HCT116 (cell line): ENCODE data around the gene DUS4L. TPM values are rescaled to one million over a fixed set of nuclear protein-coding genes. Genes with fewer than 3 reads are reported as not detected.

ENCODE experiments used
- ATAC-seq: fragments of 200-7000 bp; cut with Tn5 transposase; 2 replicates; pipeline ENCODE4 v1.9.1; 2020; ENCODE audit warnings: mild to moderate bottlenecking, moderate library complexity
- BruUV-seq: library from RNA; stranded (reverse); fragments of 400-500 nt; replicated peaks from 2 replicates; lab custom pipeline; 2021; lab: Mats Ljungman, UMichigan
- CTCF ChIA-PET: fragments of 300-600 bp; sonication (Branson Sonifier 250); formaldehyde crosslinking; loops from one replicate; lab custom pipeline; 2021; ENCODE audit warnings: antibody characterized with exemption; lab: Charles Lee
- POLR2A ChIA-PET: fragments of 300-600, 350-600 bp; sonication (Branson Sonifier 250); formaldehyde crosslinking; loops from one replicate; lab custom pipeline; 2021; ENCODE audit warnings: antibody characterized with exemption; lab: Charles Lee
- RAD21 ChIA-PET, 2 experiments: fragments of 300-600 bp; sonication (Branson Sonifier 250); formaldehyde crosslinking; loops; one replicate each; lab custom pipeline; 2023; ENCODE audit warnings: low total read pairs in 2 of 2; ENCODE audit not compliant: uncharacterized antibody in 2 of 2, unreplicated experiment in 2 of 2, low non-redundant PET in 1 of 2; lab: Charles Lee
- DNase-seq: peaks from one replicate; pipeline ENCODE4 v3.0.0-alpha.2; 2010; ENCODE audit warnings: low read depth, low spot score
- H2AFZ ChIP-seq: fragments of 200-600 bp; shearing (Covaris generic), sonication (generic); 2 replicates; pipeline ENCODE4 v1.6.1; 2017; ENCODE audit warnings: low read depth, mixed run types, mixed read lengths, antibody characterized with exemption, low read length; ENCODE audit not compliant: poor library complexity, severe bottlenecking
- H3K27ac ChIP-seq: 2 replicates; pipeline ENCODE4 v1.5.1; 2012; ENCODE audit warnings: low read depth, low read length
- H3K27me3 ChIP-seq: fragments of 200-600 bp; sonication (generic); 2 replicates; pipeline ENCODE4 v1.6.1; 2016; ENCODE audit warnings: mixed run types, low read length, mixed read lengths; ENCODE audit not compliant: insufficient read depth
- H3K36me3 ChIP-seq, 2 experiments: fragments of 200-500 bp in 1 of 2; fragments of 200-600 bp in 1 of 2; sonication (Bioruptor generic) in 1 of 2; sonication (generic) in 1 of 2; 2 replicates each; pipeline versions ENCODE4 v1.5.1 to v1.6.1; 2014 to 2016; ENCODE audit warnings: low read length in 2 of 2, inconsistent platforms in 1 of 2, mixed read lengths in 1 of 2, mixed run types in 1 of 2; ENCODE audit not compliant: insufficient read depth in 2 of 2, control insufficient read depth in 1 of 2
- H3K4me1 ChIP-seq, 2 experiments: fragments of 200-600 bp in 1 of 2; sonication (generic) in 1 of 2; 2 replicates each; pipeline versions ENCODE4 v1.5.1 to v1.6.1; 2012 to 2017; ENCODE audit warnings: low read length in 2 of 2, inconsistent platforms in 1 of 2, mild to moderate bottlenecking in 1 of 2, mixed read lengths in 1 of 2, mixed run types in 1 of 2, moderate library complexity in 1 of 2; ENCODE audit not compliant: insufficient read depth in 2 of 2, control insufficient read depth in 1 of 2
- H3K4me2 ChIP-seq: fragments of 200-600 bp; sonication (generic); 2 replicates; pipeline ENCODE4 v1.6.1; 2017; ENCODE audit warnings: mixed run types, low read length, mixed read lengths
- H3K4me3 ChIP-seq, 2 experiments: fragments of 200-600 bp in 1 of 2; sonication (generic) in 1 of 2; replicated peaks in 1 of 2; 2 replicates each; pipeline ENCODE4 v1.5.1; 2011 to 2016; ENCODE audit warnings: low read length in 2 of 2, control low read depth in 1 of 2, low read depth in 1 of 2, mild to moderate bottlenecking in 1 of 2, mixed read lengths in 1 of 2, mixed run types in 1 of 2
- H3K79me2 ChIP-seq: fragments of 200-600 bp; sonication (generic); 2 replicates; pipeline ENCODE4 v1.6.1; 2017; ENCODE audit warnings: mild to moderate bottlenecking, mixed run types, low read length, moderate library complexity, mixed read lengths; ENCODE audit not compliant: insufficient read depth
- H3K9ac ChIP-seq: fragments of 200-600 bp; sonication (generic); 2 replicates; pipeline ENCODE4 v1.6.1; 2016; ENCODE audit warnings: low read length, mixed read lengths
- H3K9me2 ChIP-seq: fragments of 200-600 bp; sonication (generic), shearing (Covaris generic); 2 replicates; pipeline ENCODE4 v1.6.1; 2017; ENCODE audit warnings: mixed run types, mild to moderate bottlenecking, moderate library complexity; ENCODE audit not compliant: insufficient read depth
- H3K9me3 ChIP-seq, 2 experiments: fragments of 200-500 bp in 1 of 2; fragments of 200-600 bp in 1 of 2; sonication (Bioruptor generic) in 1 of 2; sonication (generic) in 1 of 2; 2 replicates each; pipeline ENCODE4 v1.6.1; 2014 to 2017; ENCODE audit warnings: low read length in 2 of 2, mixed read lengths in 2 of 2, inconsistent platforms in 1 of 2, low read depth in 1 of 2, mild to moderate bottlenecking in 1 of 2, mixed run types in 1 of 2, moderate library complexity in 1 of 2; ENCODE audit not compliant: control insufficient read depth in 1 of 2, insufficient read depth in 1 of 2
- H4K20me1 ChIP-seq: fragments of 200-600 bp; sonication (generic), shearing (Covaris generic); 2 replicates; pipeline ENCODE4 v1.6.1; 2017; ENCODE audit warnings: mixed run types, mild to moderate bottlenecking, moderate library complexity; ENCODE audit not compliant: insufficient read depth
- CBX3 ChIP-seq: IDR thresholded peaks from 2 replicates; pipeline ENCODE4 v1.6.1; 2012; ENCODE audit warnings: low read depth
- ELF1 ChIP-seq: IDR thresholded peaks from 2 replicates; pipeline ENCODE4 v1.6.1; 2012; ENCODE audit warnings: low read depth, borderline replicate concordance
- EZH2 ChIP-seq: fragments of 200-600 bp; sonication (generic); IDR thresholded peaks from 2 replicates; pipeline ENCODE4 v1.6.1; 2017; ENCODE audit warnings: antibody characterized with exemption, mixed run types
- EZH2phosphoT487 ChIP-seq: fragments of 200-600 bp; IDR thresholded peaks from 2 replicates; pipeline ENCODE4 v1.6.1; 2018; ENCODE audit warnings: antibody characterized with exemption, borderline replicate concordance
- JUND ChIP-seq: IDR thresholded peaks from 2 replicates; pipeline ENCODE4 v1.6.1; 2012
- RAD21 ChIP-seq: IDR thresholded peaks from 2 replicates; pipeline ENCODE4 v1.6.1; 2012; ENCODE audit warnings: low read depth, mild to moderate bottlenecking
- REST ChIP-seq: IDR thresholded peaks from 2 replicates; pipeline ENCODE4 v1.6.1; 2012; ENCODE audit warnings: low read depth
- SIN3A ChIP-seq: IDR thresholded peaks from 2 replicates; pipeline ENCODE4 v1.6.1; 2012; ENCODE audit warnings: low read depth
- TCF7L2 ChIP-seq: IDR thresholded peaks from 2 replicates; pipeline ENCODE4 v1.7.0; 2011; ENCODE audit warnings: borderline replicate concordance, inconsistent platforms; ENCODE audit not compliant: insufficient read depth, insufficient read length; ENCODE audit errors: extremely low read depth
- YY1 ChIP-seq: IDR thresholded peaks from 2 replicates; pipeline ENCODE4 v1.6.1; 2011; ENCODE audit warnings: low read length, low read depth, moderate library complexity, mild to moderate bottlenecking; ENCODE audit not compliant: insufficient replicate concordance; ENCODE audit errors: extremely low read depth
- ZBTB33 ChIP-seq: IDR thresholded peaks from 2 replicates; pipeline ENCODE4 v1.6.1; 2011; ENCODE audit warnings: mild to moderate bottlenecking, low read length, moderate library complexity; ENCODE audit not compliant: insufficient replicate concordance; ENCODE audit errors: extremely low read depth
- ZFX ChIP-seq: fragments of 450-650 bp; IDR thresholded peaks from 2 replicates; pipeline ENCODE4 v1.6.1; 2017
- ZNF274 ChIP-seq: fragments of 200-500 bp; sonication (Bioruptor generic); IDR thresholded peaks from 2 replicates; pipeline ENCODE4 v1.6.1; 2014; ENCODE audit warnings: mild to moderate bottlenecking, low read depth, low read length, inconsistent platforms
- intact Hi-C: fragments of 100-400 bp; cut with micrococcal nuclease; formaldehyde crosslinking; loops from 2 replicates; pipeline ENCODE4 v1.10.0; 2022
- total RNA-seq: library from RNA; stranded (reverse); gene quantifications from one replicate; pipeline ENCODE4 v1.2.1, GENCODE V29; 2021; ENCODE audit not compliant: unreplicated experiment

The DUS4L gene
- total RNA-seq, 1 experiment from 2014 or later = 12.6 TPM

GRCh38 chr7:107622429-107622828, 58.7 kb downstream of the DUS4L start:
- no peaks in the 10 kb centered on the region for H3K27me3 ChIP-seq
- H3K9ac ChIP-seq = no peak overlapping the region
- TF ChIP-seq ZFX = no peak
- TF ChIP-seq YY1 = no peak
- TF ChIP-seq JUND = no peak
- TF ChIP-seq CBX3 = no peak
- no peak for TF ChIP-seq SIN3A
- TF ChIP-seq REST = no peak
- no peak for TF ChIP-seq RAD21
- TF ChIP-seq EZH2 = no peak
- TF ChIP-seq EZH2phosphoT487 = no peak
- no peak for TF ChIP-seq TCF7L2
- TF ChIP-seq ZNF274 = no peak
- TF ChIP-seq ZBTB33 = no peak
- TF ChIP-seq ELF1 = no peak
- H3K9me2 ChIP-seq = no peaks in the 10 kb centered on the region
- ChIA-PET POLR2A (no interaction called here), RAD21 (no interaction called here), CTCF (no interaction called here)
- H3K4me3 ChIP-seq = no peak overlapping the region
- no peak overlapping the region for H2AFZ ChIP-seq
- no peak overlapping the region for H3K4me2 ChIP-seq
- H3K27ac ChIP-seq = no peak overlapping the region
- no peak for ATAC-seq
- H3K79me2 ChIP-seq = no peaks in the 10 kb centered on the region
- no peaks in the 10 kb centered on the region for H3K36me3 ChIP-seq
- DNase-seq = no peak
- no peaks in the 10 kb centered on the region for H3K9me3 ChIP-seq
- intact Hi-C loops = no loop called here
- no peaks in the 10 kb centered on the region for H4K20me1 ChIP-seq
- no peaks in the 10 kb centered on the region for H3K4me1 ChIP-seq
- BruUV-seq = no TSS peak
